Right lobe of liver (tissue), 6 donors: ENCODE data around the gene ADAMTSL2. TPM values are rescaled to one million over a fixed set of nuclear protein-coding genes. Genes with fewer than 3 reads are reported as not detected.

Source experiments
- ATAC-seq, 4 donors: fragments of 200-7000 bp; cut with Tn5 transposase; one replicate each; pipeline ENCODE4 v1.9.1; 2020; ENCODE audit warnings: mild to moderate bottlenecking in 4 of 4, moderate library complexity in 4 of 4
- DNase-seq, 3 donors: peaks; one replicate each; pipeline ENCODE4 v3.0.0-alpha.2; 2020
- H3K27ac ChIP-seq, 3 donors: fragments of 200-600 bp; one replicate each; pipeline ENCODE4 v1.8.0; 2022
- H3K27me3 ChIP-seq, 2 donors: fragments of 200-600 bp; one replicate each; pipeline ENCODE4 v1.8.0; 2022
- H3K36me3 ChIP-seq, 4 donors: fragments of 200-600 bp; sonication (generic) in 1 of 4; one replicate each; pipeline versions ENCODE4 v1.5.1 to v1.8.0; 2017 to 2022; ENCODE audit warnings: control low read depth in 1 of 4
- H3K4me1 ChIP-seq, 4 donors: fragments of 200-600 bp; sonication (generic) in 1 of 4; one replicate each; pipeline versions ENCODE4 v1.5.1 to v1.8.0; 2017 to 2022; ENCODE audit warnings: control low read depth in 1 of 4
- H3K4me3 ChIP-seq, 3 donors: fragments of 200-600 bp; one replicate each; pipeline ENCODE4 v1.8.0; 2022
- H3K9me3 ChIP-seq, 4 donors: fragments of 200-600 bp; sonication (generic) in 1 of 4; one replicate each; pipeline versions ENCODE4 v1.5.1 to v1.8.0; 2017 to 2022; ENCODE audit warnings: control low read depth in 1 of 4
- CTCF ChIP-seq, 4 donors: fragments of 200-600 bp in 3 of 4; fragments of 450-650 bp in 1 of 4; IDR thresholded peaks; one replicate each; pipeline versions ENCODE4 v1.5.1 to v1.8.0; 2016 to 2022; ENCODE audit warnings: antibody characterized with exemption in 4 of 4, mild to moderate bottlenecking in 2 of 4
- POLR2A ChIP-seq: fragments of 450-650 bp; IDR thresholded peaks from one replicate; pipeline ENCODE4 v1.6.1; 2017; ENCODE audit warnings: antibody characterized with exemption, mild to moderate bottlenecking
- WGBS: methylation state at CpG from one replicate; pipeline ENCODE4 v1.1.6; 2018; ENCODE audit warnings: low coverage, low lambda C conversion rate; ENCODE audit not compliant: insufficient coverage; ENCODE audit errors: missing lambda C conversion rate; 5-methylcytosine and 5-hydroxymethylcytosine counted together
- intact Hi-C, 2 donors: fragments of 100-400 bp; cut with DNase I; formaldehyde crosslinking; loops; one replicate each; pipeline versions ENCODE4 v1.11.2 to v1.14.1; 2022
- total RNA-seq, 6 experiments: library from RNA; depleted of rRNA in 2 of 6; stranded (reverse); fragments of >200 nt in 2 of 6; fragmentation: NEBNext Ultra II Directional in 3 of 6; extraction: Animal tissue kit (Norgen Biotek cat#: 25700) in 3 of 6; gene quantifications; one replicate each; pipeline versions ENCODE4 v1.1.0 to v1.2.4, GENCODE V29; 2016 to 2023
- donor health status: DM: no; HTN: yes; CAD: no.
- donor health status: DM: no; HTN: no; CAD: no.
- donor health status: DM: no; HTN: no; CAD: no.
- donor health status: DM: no; HTN: yes; CAD: no.
- donor health status: DM: no; HTN: yes; CAD: no.

The ADAMTSL2 gene
- total RNA-seq, 6 experiments from 2014 or later = 9.2 to 24.8 (median 12.7) TPM

- H3K27me3 ChIP-seq = no peaks in the 10 kb centered on the region
- DNase-seq = no peak
- ATAC-seq = no peak
- no peaks in the 10 kb centered on the region for H3K4me1 ChIP-seq
- no peaks in the 10 kb centered on the region for H3K9me3 ChIP-seq
- intact Hi-C loops = no loop called here
- H3K27ac ChIP-seq = no peak overlapping the region
- no peaks in the 10 kb centered on the region for H3K36me3 ChIP-seq
- TF ChIP-seq POLR2A (no peak), CTCF (IDR thresholded peaks at IDR 0.05) (no peak)
- 44% methylated on average over 10 of the region's 20 CpGs for WGBS
- H3K4me3 ChIP-seq = no peak overlapping the region
These were observed 55.8 kb downstream of the ADAMTSL2 start for GRCh38 chr9:133590231-133590855.

- ATAC-seq (no peak), DNase-seq (peak in 1 of 3 donors; percentile 15)
- Histone ChIP-seq H3K36me3 (no peaks in the 10 kb centered on the region), H3K4me3 (no peak overlapping the region), H3K27ac (no peak overlapping the region), H3K27me3 (no peaks in the 10 kb centered on the region), H3K4me1 (no peaks in the 10 kb centered on the region), H3K9me3 (no peaks in the 10 kb centered on the region)
- TF ChIP-seq CTCF (IDR thresholded peaks at IDR 0.05) = no peak
- no peak for TF ChIP-seq POLR2A
- 88% methylated on average over 4 of the region's 17 CpGs for WGBS
- intact Hi-C loops = no loop called here
These were observed 56.8 kb downstream of the ADAMTSL2 start for GRCh38 chr9:133591116-133591910.

GRCh38 chr9:133591985-133592384 is 57.5 kb downstream of the ADAMTSL2 start:
- ATAC-seq = no peak
- intact Hi-C loops = no loop called here
- TF ChIP-seq POLR2A (no peak), CTCF (IDR thresholded peaks at IDR 0.05) (no peak)

GRCh38 chr9:133592731-133593409 is 58.4 kb downstream of the ADAMTSL2 start:
- peak in 2 of 4 donors; percentile 21 to 30 for ATAC-seq
- intact Hi-C loops = no loop called here
- DNase-seq = peak in 1 of 3 donors; percentile 17
- no CpG with 5 or more reads among the region's 17 CpGs for WGBS
- H3K36me3 ChIP-seq = no peaks in the 10 kb centered on the region
- H3K4me3 ChIP-seq = no peak overlapping the region
- H3K9me3 ChIP-seq = no peaks in the 10 kb centered on the region
- H3K4me1 ChIP-seq = no peaks in the 10 kb centered on the region
- H3K27ac ChIP-seq = no peak overlapping the region
- no peaks in the 10 kb centered on the region for H3K27me3 ChIP-seq
- TF ChIP-seq POLR2A (no peak), CTCF (IDR thresholded peaks at IDR 0.05) (peak in 3 of 4 donors; percentile 11 to 16 (median 13))

More at GRCh38 chr9:133591985-133592384, 57.5 kb downstream of the ADAMTSL2 start:
- no peak overlapping the region for H3K27ac ChIP-seq
- H3K9me3 ChIP-seq = no peaks in the 10 kb centered on the region
- H3K4me3 ChIP-seq = no peak overlapping the region
- no peak for DNase-seq
- WGBS = 38% methylated on average over 3 of the region's 10 CpGs
- H3K27me3 ChIP-seq = no peaks in the 10 kb centered on the region
- no peaks in the 10 kb centered on the region for H3K4me1 ChIP-seq
- no peaks in the 10 kb centered on the region for H3K36me3 ChIP-seq
